CD4-positive, alpha-beta T cell (primary cell): ENCODE measurements around the gene INMT. TPM values are rescaled to one million over a fixed set of nuclear protein-coding genes. Genes with fewer than 3 reads are reported as not detected.

Experiments used
- ATAC-seq: fragments of 200-7000 bp; cut with Tn5 transposase; one replicate; pipeline ENCODE4 v1.10.0; 2022; ENCODE audit warnings: mild to moderate bottlenecking; ENCODE audit not compliant: poor library complexity
- CTCF ChIA-PET: fragments of 350-600 bp; sonication (Branson Sonifier 250); formaldehyde crosslinking; loops from one replicate; lab custom pipeline; 2021; ENCODE audit warnings: antibody characterized with exemption, inconsistent platforms; lab: Charles Lee
- POLR2A ChIA-PET: fragments of 350-600 bp; sonication (Branson Sonifier 250); formaldehyde crosslinking; loops from one replicate; lab custom pipeline; 2021; ENCODE audit warnings: antibody characterized with exemption, inconsistent platforms; lab: Charles Lee
- DNase-seq, 14 experiments: peaks; one replicate each; pipeline ENCODE4 v3.0.0-alpha.2; 2013 to 2020; ENCODE audit warnings: mixed read lengths in 2 of 14
- H3K27ac ChIP-seq, 2 donors: one replicate each; pipeline versions ENCODE4 v1.5.1 to v1.7.0; 2013; ENCODE audit warnings: low read length in 2 of 2, low read depth in 1 of 2, mild to moderate bottlenecking in 1 of 2
- H3K27me3 ChIP-seq, 2 experiments: 1 replicate in 1 of 2; 2 replicates in 1 of 2; pipeline versions ENCODE4 v1.6.1 to v1.7.0; 2013; ENCODE audit warnings: low read length in 2 of 2, control low read depth in 1 of 2, mild to moderate bottlenecking in 1 of 2, moderate library complexity in 1 of 2; ENCODE audit not compliant: insufficient read depth in 2 of 2, control insufficient read depth in 1 of 2
- H3K36me3 ChIP-seq: one replicate; pipeline ENCODE4 v1.6.1; 2013; ENCODE audit warnings: low read length, control low read depth; ENCODE audit not compliant: insufficient read depth
- H3K4me1 ChIP-seq: one replicate; pipeline ENCODE4 v1.6.1; 2013; ENCODE audit warnings: low read length, control low read depth; ENCODE audit not compliant: insufficient read depth
- H3K4me3 ChIP-seq: one replicate; pipeline ENCODE4 v1.5.1; 2013; ENCODE audit warnings: mild to moderate bottlenecking, low read length, moderate library complexity
- H3K9me3 ChIP-seq, 2 experiments: 1 replicate in 1 of 2; 2 replicates in 1 of 2; pipeline versions ENCODE4 v1.6.1 to v1.7.0; 2013; ENCODE audit warnings: low read length in 2 of 2, mild to moderate bottlenecking in 2 of 2, control low read depth in 1 of 2, moderate library complexity in 1 of 2; ENCODE audit not compliant: control insufficient read depth in 1 of 2, insufficient read depth in 1 of 2
- H3K27ac Mint-ChIP-seq: one replicate; pipeline ENCODE4 v1.8.0; 2020; ENCODE audit warnings: mixed read lengths
- H3K27me3 Mint-ChIP-seq: one replicate; pipeline ENCODE4 v1.8.0; 2021; ENCODE audit warnings: mixed read lengths
- H3K36me3 Mint-ChIP-seq: one replicate; pipeline ENCODE4 v1.8.0; 2021; ENCODE audit warnings: low read depth, mixed read lengths
- H3K4me1 Mint-ChIP-seq: one replicate; pipeline ENCODE4 v1.8.0; 2021; ENCODE audit warnings: low read depth, mixed read lengths
- H3K4me3 Mint-ChIP-seq: one replicate; pipeline ENCODE4 v1.8.0; 2020; ENCODE audit warnings: mild to moderate bottlenecking, mixed read lengths
- H3K9me3 Mint-ChIP-seq: one replicate; pipeline ENCODE4 v1.8.0; 2020; ENCODE audit warnings: mixed read lengths
- intact Hi-C, 2 experiments: fragments of 100-400 bp; cut with DNase I in 1 of 2; cut with micrococcal nuclease in 1 of 2; formaldehyde crosslinking; loops; one replicate each; pipeline versions ENCODE4 v1.15.1 to v1.9.0; 2023 to 2025; cut with DNase I, micrococcal nuclease
- total RNA-seq, 174 experiments: library from RNA in 2 of 174; stranded (reverse) in 2 of 174; gene quantifications; one replicate each; pipeline ENCODE4 v1.2.3 and lab custom pipeline; 2021 to 2026
- TF ChIP-seq, protein P1 (sequence below): fragments of 200-600 bp; IDR thresholded peaks from one replicate; pipeline ENCODE4 v1.8.0; 2022; ENCODE audit warnings: antibody characterized with exemption, mild to moderate bottlenecking

Gene INMT
- total RNA-seq, 2 experiments from 2014 or later, result 0.36 to 0.69 TPM

DNA sequence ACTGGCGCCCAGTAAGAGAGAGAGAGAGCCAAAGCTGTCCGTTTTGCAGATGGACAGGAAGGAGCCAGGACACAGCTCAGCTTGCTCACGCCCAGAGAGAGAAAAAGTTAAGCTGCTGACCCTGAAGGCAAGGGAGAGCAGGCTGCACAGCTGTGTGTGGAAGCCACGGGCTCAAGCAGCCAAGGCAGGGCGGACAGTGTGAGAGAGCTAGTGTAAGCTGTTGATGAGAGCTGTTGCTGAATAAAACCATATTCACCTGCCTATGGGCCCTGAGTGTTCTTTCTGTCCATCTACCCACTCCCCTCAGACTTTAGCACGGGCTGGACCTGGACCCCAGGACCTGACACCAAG is 5.4 kb downstream of the INMT start:
- TF ChIP-seq, protein P1, sequence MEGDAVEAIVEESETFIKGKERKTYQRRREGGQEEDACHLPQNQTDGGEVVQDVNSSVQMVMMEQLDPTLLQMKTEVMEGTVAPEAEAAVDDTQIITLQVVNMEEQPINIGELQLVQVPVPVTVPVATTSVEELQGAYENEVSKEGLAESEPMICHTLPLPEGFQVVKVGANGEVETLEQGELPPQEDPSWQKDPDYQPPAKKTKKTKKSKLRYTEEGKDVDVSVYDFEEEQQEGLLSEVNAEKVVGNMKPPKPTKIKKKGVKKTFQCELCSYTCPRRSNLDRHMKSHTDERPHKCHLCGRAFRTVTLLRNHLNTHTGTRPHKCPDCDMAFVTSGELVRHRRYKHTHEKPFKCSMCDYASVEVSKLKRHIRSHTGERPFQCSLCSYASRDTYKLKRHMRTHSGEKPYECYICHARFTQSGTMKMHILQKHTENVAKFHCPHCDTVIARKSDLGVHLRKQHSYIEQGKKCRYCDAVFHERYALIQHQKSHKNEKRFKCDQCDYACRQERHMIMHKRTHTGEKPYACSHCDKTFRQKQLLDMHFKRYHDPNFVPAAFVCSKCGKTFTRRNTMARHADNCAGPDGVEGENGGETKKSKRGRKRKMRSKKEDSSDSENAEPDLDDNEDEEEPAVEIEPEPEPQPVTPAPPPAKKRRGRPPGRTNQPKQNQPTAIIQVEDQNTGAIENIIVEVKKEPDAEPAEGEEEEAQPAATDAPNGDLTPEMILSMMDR, result no peak
- Mint-ChIP-seq H3K4me3 (no peak overlapping the region), H3K36me3 (no peaks in the 10 kb centered on the region), H3K9me3 (no peaks in the 10 kb centered on the region), H3K4me1 (no peaks in the 10 kb centered on the region), H3K27me3 (peaks cover 15% of the 10 kb centered on the region), H3K27ac (no peak overlapping the region)
- intact Hi-C loops, result no loop called here
- POLR2A ChIA-PET, result no interaction called here
- no peak overlapping the region for H3K27ac ChIP-seq
- peaks cover 0 to 4% of the 10 kb centered on the region in 2 experiments for H3K27me3 ChIP-seq
- DNase-seq, result no peak
- H3K4me3 ChIP-seq, result no peak overlapping the region
- no peaks in the 10 kb centered on the region for H3K9me3 ChIP-seq
- ATAC-seq, result no peak
- CTCF ChIA-PET, result no interaction called here
- no peaks in the 10 kb centered on the region for H3K36me3 ChIP-seq
- H3K4me1 ChIP-seq, result no peaks in the 10 kb centered on the region

DNA sequence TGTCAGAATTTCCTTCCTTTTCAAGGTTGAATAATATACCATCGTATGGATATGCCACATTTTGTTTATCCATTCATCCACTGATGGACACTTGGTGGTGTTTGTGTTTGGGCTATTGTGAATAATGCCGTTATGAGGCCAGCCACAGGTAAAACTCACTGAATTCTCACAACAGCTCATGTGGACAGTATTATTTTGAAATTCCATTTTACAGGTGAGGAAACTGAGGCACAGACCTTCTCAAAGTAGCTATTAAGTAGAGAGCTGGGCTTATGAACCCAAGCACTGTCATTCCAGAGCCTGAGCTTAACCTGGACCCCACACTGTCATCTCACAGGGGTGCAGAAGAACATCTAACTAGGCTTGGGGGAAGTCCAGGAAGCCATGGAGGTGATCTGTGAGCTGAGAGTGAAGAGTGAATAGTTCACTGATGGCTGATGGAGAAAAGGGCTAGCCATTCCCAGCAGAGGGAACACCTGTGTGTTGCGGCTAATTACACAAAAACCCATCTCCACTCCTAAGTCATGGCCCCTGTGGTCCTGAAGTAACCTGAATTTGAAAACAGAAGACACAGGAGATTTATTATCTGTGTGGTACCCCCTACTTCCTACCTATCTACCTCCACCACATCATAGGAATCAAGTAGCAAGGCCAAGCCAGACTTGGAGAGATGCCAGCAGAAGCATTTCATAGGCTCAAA is 8.7 kb downstream of the INMT start:
- no peak for ATAC-seq
- Histone ChIP-seq H3K4me3 (no peak overlapping the region), H3K27ac (no peak overlapping the region), H3K36me3 (no peaks in the 10 kb centered on the region), H3K9me3 (no peaks in the 10 kb centered on the region), H3K27me3 (peaks cover 0 to 4% of the 10 kb centered on the region in 2 experiments), H3K4me1 (no peaks in the 10 kb centered on the region)
- no peak overlapping the region for H3K4me3 Mint-ChIP-seq
- CTCF ChIA-PET, result no interaction called here
- H3K9me3 Mint-ChIP-seq, result no peaks in the 10 kb centered on the region
- intact Hi-C loops, result no loop called here
- POLR2A ChIA-PET, result no interaction called here
- H3K36me3 Mint-ChIP-seq, result no peaks in the 10 kb centered on the region
- H3K27me3 Mint-ChIP-seq, result peaks cover 15% of the 10 kb centered on the region
- no peak overlapping the region for H3K27ac Mint-ChIP-seq
- H3K4me1 Mint-ChIP-seq, result no peaks in the 10 kb centered on the region
- TF ChIP-seq, protein P1, result no peak
- DNase-seq, result no peak

DNA sequence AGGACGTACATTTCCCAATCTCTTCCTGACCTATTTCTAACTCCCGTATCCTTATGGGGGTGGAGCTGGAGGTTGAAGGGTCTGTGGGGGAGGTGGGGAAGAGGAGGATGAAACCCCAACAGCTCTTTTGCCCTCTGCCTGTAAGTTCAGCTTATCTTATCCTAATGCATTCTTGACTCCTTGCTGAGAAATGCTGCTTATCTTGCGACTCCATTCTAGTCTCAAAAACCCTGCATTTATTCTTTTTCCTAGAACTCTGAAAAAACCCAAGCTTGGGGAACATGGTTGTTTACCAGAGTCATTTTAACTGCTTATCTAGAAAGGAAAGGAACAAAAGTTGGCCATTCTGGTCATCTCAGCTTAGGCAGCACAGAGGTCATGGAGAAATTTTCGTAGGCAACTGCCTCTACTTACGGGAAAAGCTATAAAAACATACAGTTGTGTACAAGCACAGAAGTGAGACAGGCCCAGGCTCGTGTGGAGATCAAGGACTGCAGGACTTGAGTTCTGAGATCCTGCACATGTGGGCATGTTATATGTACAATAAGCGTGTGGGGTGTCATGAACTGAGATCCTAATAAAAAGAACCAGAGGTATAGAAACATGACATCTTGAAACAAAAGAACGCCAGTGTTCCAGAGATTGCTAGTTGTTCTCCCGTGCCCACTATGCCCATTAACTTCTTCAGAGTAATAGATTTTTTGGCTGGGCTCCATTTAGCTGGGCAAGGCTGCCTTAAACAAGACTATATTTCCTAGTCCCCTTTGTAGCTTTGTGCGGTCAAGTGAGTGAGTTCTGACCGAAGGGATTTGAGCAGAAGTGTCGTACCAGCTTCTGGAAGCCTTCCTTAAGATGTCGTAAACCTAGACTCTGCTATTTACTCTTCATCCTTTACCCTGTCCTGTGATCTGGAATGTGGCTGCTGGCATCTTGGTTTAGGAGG is 9.6 kb downstream of the INMT start:
- intact Hi-C loops, result no loop called here
- ATAC-seq (no peak), DNase-seq (no peak)
- TF ChIP-seq, protein P1, result no peak
- Histone ChIP-seq H3K27me3 (peaks cover 0 to 4% of the 10 kb centered on the region in 2 experiments), H3K9me3 (no peaks in the 10 kb centered on the region), H3K36me3 (no peaks in the 10 kb centered on the region), H3K4me1 (no peaks in the 10 kb centered on the region), H3K4me3 (no peak overlapping the region), H3K27ac (no peak overlapping the region)
- no peaks in the 10 kb centered on the region for H3K4me1 Mint-ChIP-seq
- ChIA-PET POLR2A (no interaction called here), CTCF (no interaction called here)
- no peak overlapping the region for H3K4me3 Mint-ChIP-seq
- H3K27ac Mint-ChIP-seq, result no peak overlapping the region
- H3K9me3 Mint-ChIP-seq, result no peaks in the 10 kb centered on the region
- H3K36me3 Mint-ChIP-seq, result no peaks in the 10 kb centered on the region
- peaks cover 15% of the 10 kb centered on the region for H3K27me3 Mint-ChIP-seq
